Activated naive CD4-positive, alpha-beta T cell treated with anti-CD3 and anti-CD28 coated beads for 36 hours (primary cell): Measurements from ENCODE around the gene STAMBPL1. TPM values are rescaled to one million over a fixed set of nuclear protein-coding genes. Genes with fewer than 3 reads are reported as not detected.

Source experiments
- total RNA-seq, 2 experiments: library from RNA; stranded (reverse); gene quantifications; one replicate each; pipeline ENCODE4 v1.2.3, GENCODE V29; 2021

STAMBPL1 gene
- total RNA-seq, 2 experiments from 2014 or later: 23.2 to 23.6 TPM

Other genes with a start within 250 kb of the STAMBPL1 start
- not detected for gene LIPF, start 215.8 kb upstream of the STAMBPL1 start, total RNA-seq
- not detected for gene LIPK, start 174.0 kb upstream of the STAMBPL1 start, total RNA-seq
- gene LIPN, start 120.2 kb upstream of the STAMBPL1 start, total RNA-seq: not detected
- gene LIPM, start 77.5 kb upstream of the STAMBPL1 start, total RNA-seq: not detected
- gene ANKRD22, start 28.4 kb upstream of the STAMBPL1 start, total RNA-seq: under 1 TPM in 1 of 2 experiments, not detected in 1; 0.12 TPM
- 1 to 10 TPM; 3.6 to 4.0 TPM for gene ACTA2, start 72.5 kb downstream of the STAMBPL1 start, total RNA-seq
- 10 to 100 TPM; 69.3 to 72.9 TPM for gene FAS, start 110.6 kb downstream of the STAMBPL1 start, total RNA-seq